AG04450 (cell line): ENCODE measurements around the gene CCDC3. TPM values are rescaled to one million over a fixed set of nuclear protein-coding genes. Genes with fewer than 3 reads are reported as not detected.

Experiments used
- CTCF ChIA-PET: fragments of 300-600, 350-600 bp; formaldehyde crosslinking; extraction: SDS; loops from one replicate; lab custom pipeline; 2022; ENCODE audit warnings: antibody characterized with exemption, inconsistent platforms; lab: Charles Lee
- POLR2A ChIA-PET: fragments of 350-600 bp; formaldehyde crosslinking; extraction: SDS; loops from one replicate; lab custom pipeline; 2021; ENCODE audit warnings: antibody characterized with exemption, inconsistent platforms; lab: Yijun Ruan, JAX
- DNase-seq: peaks from one replicate; pipeline ENCODE4 v3.0.0-alpha.2; 2011; ENCODE audit warnings: low read depth, low spot score
- H3K27ac ChIP-seq: one replicate; pipeline ENCODE4 v1.5.1; 2012; ENCODE audit warnings: low read depth, low read length, control low read depth
- H3K27me3 ChIP-seq: one replicate; pipeline ENCODE4 v1.6.0; 2012; ENCODE audit warnings: low read length; ENCODE audit not compliant: control insufficient read depth, insufficient read depth
- H3K4me3 ChIP-seq: 2 replicates; pipeline ENCODE4 v1.5.1; 2011; ENCODE audit warnings: mild to moderate bottlenecking, low read depth, low read length, control low read depth
- H3K9me3 ChIP-seq: 2 replicates; pipeline ENCODE4 v1.5.1; 2012; ENCODE audit warnings: low read length; ENCODE audit not compliant: control insufficient read depth, insufficient read depth
- polyA plus RNA-seq: library from polyadenylated mRNA; depleted of rRNA; stranded (reverse); fragments of >200 nt; gene quantifications from 2 replicates; pipeline ENCODE4 v1.2.3, GENCODE V29; 2011
- TF ChIP-seq, protein P1 (sequence below): IDR thresholded peaks from 2 replicates; pipeline ENCODE4 v1.5.1; 2011; ENCODE audit warnings: low read depth, low read length, control low read depth, inconsistent platforms

Gene CCDC3
- polyA plus RNA-seq, 1 experiment: 3.3 TPM

DNA sequence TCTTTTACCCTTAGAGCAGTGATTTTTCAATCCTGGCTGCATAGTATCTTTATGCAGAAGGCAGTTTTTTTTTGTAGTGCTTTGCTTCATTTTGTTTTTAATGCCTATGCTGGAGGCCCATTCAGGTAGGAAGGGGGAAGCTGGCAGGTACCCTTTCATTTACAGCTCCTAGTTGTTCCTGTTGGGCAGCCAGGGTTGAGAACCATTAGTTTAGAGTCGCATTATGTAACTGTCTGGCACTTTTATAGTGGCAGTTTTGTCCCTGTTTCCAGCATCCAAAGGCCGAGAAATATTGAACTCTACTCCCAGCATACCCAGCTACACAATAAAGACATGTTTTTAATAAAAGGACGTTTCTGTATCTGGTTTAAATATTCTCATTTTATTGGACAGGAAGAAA lies 110.6 kb downstream of the CCDC3 start:
- DNase-seq: no peak
- no peak overlapping the region for H3K27ac ChIP-seq
- H3K27me3 ChIP-seq: peaks cover 11% of the 10 kb centered on the region
- ChIA-PET POLR2A (no interaction called here), CTCF (interaction anchor here (1.0 kb wide), 1 partner anchor 11 kb away, joined by 5 read pairs; no protein-coding TSS in a partner anchor)
- H3K9me3 ChIP-seq: peaks cover 3% of the 10 kb centered on the region; the same call in 1 of the 2 replicates
- TF ChIP-seq, protein P1, sequence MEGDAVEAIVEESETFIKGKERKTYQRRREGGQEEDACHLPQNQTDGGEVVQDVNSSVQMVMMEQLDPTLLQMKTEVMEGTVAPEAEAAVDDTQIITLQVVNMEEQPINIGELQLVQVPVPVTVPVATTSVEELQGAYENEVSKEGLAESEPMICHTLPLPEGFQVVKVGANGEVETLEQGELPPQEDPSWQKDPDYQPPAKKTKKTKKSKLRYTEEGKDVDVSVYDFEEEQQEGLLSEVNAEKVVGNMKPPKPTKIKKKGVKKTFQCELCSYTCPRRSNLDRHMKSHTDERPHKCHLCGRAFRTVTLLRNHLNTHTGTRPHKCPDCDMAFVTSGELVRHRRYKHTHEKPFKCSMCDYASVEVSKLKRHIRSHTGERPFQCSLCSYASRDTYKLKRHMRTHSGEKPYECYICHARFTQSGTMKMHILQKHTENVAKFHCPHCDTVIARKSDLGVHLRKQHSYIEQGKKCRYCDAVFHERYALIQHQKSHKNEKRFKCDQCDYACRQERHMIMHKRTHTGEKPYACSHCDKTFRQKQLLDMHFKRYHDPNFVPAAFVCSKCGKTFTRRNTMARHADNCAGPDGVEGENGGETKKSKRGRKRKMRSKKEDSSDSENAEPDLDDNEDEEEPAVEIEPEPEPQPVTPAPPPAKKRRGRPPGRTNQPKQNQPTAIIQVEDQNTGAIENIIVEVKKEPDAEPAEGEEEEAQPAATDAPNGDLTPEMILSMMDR: no peak
- H3K4me3 ChIP-seq: no peak overlapping the region

DNA sequence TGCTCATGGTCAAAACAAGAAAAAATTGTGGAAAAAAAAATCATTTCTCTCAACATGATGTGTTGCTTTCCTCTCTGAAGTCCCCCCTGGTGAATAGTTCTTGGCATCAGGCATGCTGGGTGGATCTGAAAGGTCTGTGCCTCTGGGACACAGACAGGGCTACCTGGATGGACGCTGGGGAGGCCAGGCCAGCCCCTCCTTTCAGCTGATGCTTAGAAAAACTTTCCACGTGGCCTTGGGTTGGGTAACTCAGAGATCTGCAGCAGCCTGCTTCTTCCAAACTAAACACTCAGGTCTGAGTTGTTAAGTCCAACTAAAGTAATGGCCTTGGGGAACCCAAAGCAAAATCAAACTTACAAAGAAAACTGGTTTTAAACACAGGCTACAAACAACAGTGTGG lies 113.0 kb downstream of the CCDC3 start:
- Histone ChIP-seq H3K27ac (no peak overlapping the region), H3K4me3 (no peak overlapping the region), H3K27me3 (peaks cover 11% of the 10 kb centered on the region), H3K9me3 (peaks cover 3% of the 10 kb centered on the region; the same call in 1 of the 2 replicates)
- DNase-seq: no peak
- ChIA-PET CTCF (interaction anchor here (2.8 kb wide), 1 partner anchor 14 kb away, joined by 10 read pairs; no protein-coding TSS in a partner anchor), POLR2A (no interaction called here)
- TF ChIP-seq, protein P1: no peak

DNA sequence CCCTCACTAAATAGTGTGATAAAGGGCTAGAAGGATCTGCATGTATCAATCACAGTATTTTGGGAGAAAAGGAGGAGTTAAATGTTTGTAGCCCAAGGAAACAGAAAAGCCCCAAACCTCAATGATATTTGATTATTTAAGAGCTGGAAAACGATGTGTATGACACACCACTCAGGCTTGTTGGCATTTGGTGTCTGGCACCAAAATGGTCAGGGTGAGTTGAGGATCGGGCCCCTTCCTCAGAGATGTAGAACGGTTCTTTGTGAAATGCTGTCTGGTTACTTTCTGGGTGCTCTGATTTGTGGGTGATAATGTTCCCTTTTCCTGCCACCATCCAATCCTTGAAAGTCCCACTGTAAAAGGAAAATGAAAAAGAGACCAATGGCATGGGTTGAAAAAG lies 113.7 kb downstream of the CCDC3 start:
- CTCF ChIA-PET: interaction anchor here (2.8 kb wide), 1 partner anchor 14 kb away, joined by 10 read pairs; no protein-coding TSS in a partner anchor
- H3K9me3 ChIP-seq: peaks cover 3% of the 10 kb centered on the region; the same call in 1 of the 2 replicates
- TF ChIP-seq, protein P1: no peak
- no peak overlapping the region for H3K4me3 ChIP-seq
- peaks cover 11% of the 10 kb centered on the region for H3K27me3 ChIP-seq
- H3K27ac ChIP-seq: no peak overlapping the region
- DNase-seq: no peak
- POLR2A ChIA-PET: no interaction called here

DNA sequence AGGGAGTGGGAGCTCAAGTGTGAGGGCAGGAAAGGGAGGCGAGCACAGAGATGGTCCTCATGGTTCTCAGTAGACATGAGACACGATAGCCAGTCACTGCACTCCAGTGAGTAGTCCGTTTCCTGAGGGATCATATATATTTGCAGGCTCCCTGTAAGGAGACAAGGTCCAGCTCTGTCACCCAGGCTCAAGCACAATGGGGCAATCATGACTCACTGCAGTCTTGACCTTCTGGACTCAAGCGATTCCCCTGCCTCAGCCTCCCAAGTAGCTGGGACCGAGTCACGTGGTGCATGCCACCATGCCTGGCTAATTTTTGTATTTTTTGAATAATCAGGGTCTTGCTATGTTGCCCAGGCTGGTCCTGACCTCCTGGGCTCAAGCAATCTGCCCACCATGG lies 116.7 kb downstream of the CCDC3 start:
- Histone ChIP-seq H3K27ac (no peak overlapping the region), H3K27me3 (peaks cover 4% of the 10 kb centered on the region), H3K4me3 (no peak overlapping the region), H3K9me3 (no peaks in the 10 kb centered on the region)
- no peak for DNase-seq
- POLR2A ChIA-PET: no interaction called here
- CTCF ChIA-PET: no interaction called here
- TF ChIP-seq, protein P1: no peak

- TF ChIP-seq, protein P1: no peak
- peaks cover 9% of the 10 kb centered on the region for H3K27me3 ChIP-seq
- ChIA-PET POLR2A (no interaction called here), CTCF (interaction anchor here (2.2 kb wide), 1 partner anchor 22 kb away, joined by 6 read pairs; no protein-coding TSS in a partner anchor)
- H3K9me3 ChIP-seq: no peaks in the 10 kb centered on the region
- DNase-seq: no peak
- no peak overlapping the region for H3K4me3 ChIP-seq
- no peak overlapping the region for H3K27ac ChIP-seq
These were observed 121.1 kb downstream of the CCDC3 start for GRCh38 chr10:12880423-12880822.
